GM19467 (cell line): ENCODE measurements around the gene NDUFS6.

ENCODE experiments used
- ATAC-seq: cut with Tn5 transposase; IDR thresholded peaks from one replicate; pipeline ENCODE4 v1.9.1; 2021; ENCODE audit warnings: mild to moderate bottlenecking, moderate library complexity; ENCODE audit not compliant: unreplicated experiment

Gene NDUFS6

DNA sequence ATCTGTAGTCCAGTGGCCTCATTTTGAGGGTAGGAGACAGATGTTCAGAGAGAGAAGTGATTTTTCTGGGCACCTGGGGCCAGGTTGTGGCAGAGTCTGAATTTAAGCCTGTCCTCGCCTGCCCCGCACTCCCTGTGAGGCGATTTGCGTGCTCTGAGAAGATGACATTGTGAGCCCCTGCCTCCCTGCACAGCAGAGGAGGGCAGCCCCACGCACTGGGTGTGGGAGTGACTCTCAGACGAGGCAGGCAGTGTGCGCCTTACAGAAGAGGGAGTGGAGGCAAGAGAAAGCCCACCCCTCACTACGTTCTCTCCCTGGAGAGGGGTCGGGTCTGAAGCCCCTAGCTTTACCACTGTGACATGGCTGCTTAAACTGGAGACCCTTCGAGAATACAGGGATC is 45.8 kb downstream of the NDUFS6 start:
- no peak for ATAC-seq

DNA sequence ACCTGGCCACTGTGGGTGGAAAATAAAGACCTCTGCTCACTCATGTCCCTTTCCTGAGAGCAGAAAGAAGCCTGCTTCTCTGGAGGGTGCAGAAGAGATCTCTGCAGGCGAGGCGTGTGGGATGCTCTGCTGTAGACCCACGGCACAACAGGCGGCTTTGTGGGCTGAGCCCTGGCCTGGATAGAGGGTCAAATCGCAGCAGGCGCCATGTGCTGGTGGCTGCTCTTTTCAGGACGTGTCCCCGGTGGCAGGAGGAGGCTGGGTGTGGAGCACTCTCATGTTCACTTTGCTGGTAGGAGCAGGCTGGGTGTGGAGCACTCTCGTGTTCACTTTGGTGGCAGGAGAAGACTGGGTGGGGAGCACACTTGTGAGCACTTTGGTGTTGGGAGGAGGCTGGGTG is 46.4 kb downstream of the NDUFS6 start:
- no peak for ATAC-seq

DNA sequence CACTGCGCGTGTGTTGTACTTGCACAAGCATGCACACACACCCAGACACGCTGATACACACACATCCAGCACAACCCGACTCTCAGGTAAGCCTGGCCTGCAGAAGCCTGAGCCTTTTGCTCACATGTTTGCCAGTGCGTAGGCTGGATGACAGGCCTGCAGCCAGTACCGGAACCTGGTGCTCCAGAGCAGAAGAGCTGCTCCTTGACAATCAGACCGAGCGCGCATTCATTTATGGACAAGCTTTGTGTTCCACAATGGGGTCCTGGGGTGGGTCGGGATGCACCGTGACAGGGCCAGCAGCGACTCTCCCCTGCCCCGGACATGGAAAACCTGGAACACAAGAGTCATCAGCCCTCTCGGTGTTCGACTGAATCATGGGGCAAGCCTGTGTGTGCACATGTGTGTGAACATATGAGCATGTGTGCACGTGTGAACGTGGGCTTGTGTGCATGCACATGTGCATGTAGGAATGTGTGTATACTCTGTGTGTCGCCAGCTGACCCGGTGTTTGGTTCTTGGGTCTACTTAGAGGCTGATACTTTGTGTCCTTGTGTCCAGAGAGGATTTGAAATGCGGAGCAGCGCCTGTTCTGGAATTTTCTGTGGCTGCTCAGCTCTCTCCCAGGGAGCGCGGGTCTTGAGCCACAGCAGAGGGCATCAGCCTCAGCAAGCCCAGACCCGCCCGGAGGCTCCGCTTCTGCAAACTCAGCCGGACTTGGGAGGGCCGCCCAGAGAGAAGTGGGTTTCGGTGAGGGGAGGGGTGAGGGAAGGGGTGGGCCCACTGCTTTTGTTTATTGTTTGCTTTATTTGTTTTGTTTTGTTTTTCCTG is 49.3 kb downstream of the NDUFS6 start:
- ATAC-seq: no peak

DNA sequence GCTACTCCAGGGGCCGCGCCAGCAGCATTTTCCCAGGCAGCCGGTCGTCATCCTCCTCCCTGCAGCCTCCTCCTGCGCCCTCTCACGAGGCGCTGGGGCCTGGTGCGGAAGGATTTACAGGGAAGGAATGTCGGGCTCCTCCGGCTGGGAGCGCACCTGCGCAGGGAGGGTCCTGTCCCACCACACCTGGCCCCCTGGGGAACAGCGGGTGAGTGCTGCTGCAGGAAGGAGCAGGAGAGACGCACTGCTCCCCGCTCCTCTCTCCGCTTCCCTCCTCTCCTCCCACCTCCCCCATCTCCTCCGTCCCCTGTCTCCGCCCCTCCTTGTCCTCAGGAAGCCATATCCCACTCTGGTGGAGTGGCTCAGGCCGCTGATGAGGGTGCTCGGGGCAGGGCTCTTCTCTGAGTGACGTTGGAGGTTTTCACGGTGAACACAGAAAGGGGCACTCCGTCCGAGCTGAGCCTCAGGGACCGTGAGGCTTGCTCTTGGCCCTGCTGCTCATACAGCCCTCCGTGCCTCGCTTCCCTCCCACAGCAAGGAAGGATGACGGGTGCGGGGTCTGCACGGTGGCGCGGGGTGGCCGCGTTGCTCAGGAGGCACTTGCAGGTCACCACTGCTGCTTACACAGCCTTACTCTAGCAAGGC is 50.2 kb downstream of the NDUFS6 start:
- no peak for ATAC-seq

DNA sequence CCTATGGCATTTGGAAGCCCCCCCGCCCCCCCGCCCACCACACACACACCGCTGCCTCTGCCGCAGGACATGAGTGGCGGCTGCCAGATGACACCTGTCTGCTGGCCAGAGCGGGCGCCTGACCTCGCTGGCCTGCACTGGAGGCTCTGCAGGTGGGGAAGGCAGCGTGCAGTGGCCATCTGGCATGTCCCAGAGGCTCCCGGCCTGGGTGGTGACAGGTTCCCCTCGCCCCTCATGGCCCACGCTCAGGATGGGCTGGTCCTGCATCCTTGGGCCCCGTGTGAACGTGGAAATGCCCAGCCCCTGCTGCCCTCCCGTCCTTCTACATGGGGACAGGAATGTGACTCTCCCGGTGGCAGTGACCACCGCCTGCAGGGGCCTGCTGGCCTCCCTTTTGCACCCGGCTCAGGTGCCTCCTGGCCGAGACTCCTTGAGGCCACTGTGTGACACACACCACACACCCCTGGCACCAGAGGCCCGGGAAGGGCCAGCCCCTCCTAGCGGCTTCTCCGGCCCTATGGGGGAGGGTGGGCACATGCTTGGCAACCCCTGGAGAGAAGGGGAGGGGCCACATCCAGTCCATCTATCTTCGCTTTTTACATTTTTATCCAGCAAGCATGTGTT is 51.2 kb downstream of the NDUFS6 start:
- ATAC-seq: no peak

DNA sequence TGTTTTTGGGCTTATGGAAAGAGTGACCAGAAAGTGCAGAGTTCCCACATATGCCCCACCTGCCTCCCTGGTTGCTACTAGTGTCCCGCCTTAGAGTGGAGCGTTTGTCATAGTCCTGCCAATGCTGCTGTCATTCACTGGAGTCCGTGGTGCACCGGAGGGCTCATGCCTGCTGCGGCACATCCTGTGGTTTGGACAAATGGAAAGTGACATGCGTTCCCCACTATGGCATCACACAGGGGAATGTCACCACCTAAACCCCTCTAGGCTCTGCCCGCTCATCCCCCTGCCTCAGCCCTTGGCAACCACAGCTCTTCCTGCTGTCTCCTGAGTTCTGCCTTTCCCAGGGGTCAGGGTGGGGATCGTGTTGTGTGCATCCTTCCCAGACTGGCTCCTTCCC is 52.3 kb downstream of the NDUFS6 start:
- no peak for ATAC-seq

DNA sequence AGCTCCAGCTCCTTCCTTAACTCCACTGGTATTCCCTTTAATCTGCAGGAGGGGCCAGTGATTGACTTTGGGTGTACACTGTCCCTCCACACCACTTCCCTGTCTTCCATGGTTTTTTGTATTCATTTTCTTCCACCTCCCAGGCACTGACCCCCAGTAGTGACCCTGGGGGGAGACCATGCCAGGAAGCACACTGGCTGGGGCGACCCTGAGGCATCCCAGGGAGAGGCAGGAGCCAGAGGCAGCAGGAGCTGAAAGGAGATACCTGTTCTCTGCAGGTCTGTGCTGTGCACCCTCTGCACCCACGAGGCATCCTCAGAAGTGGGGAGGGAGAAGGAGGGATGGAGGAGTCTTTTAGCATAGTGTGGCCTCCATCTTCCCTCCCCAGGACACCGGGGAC is 53.9 kb downstream of the NDUFS6 start:
- no peak for ATAC-seq

DNA sequence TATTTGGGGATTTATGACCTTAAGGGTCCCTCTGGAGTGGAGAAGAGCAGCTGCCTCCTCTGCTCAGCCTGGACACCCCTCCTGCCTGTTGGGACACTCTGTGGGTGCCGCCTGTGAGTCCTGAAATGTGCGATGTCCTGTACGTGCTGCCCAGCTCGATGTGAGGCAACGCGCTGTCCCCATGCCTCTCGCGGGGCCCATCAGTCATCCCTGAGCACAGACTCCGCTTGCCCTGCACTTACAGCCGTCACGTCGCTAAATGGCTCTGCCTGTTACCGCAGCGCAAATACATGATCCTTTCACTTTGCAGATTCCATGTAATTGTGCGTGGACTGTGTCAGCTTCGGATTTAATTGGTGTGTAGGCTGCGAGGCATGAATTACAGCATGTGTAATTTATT is 54.4 kb downstream of the NDUFS6 start:
- ATAC-seq: no peak

DNA sequence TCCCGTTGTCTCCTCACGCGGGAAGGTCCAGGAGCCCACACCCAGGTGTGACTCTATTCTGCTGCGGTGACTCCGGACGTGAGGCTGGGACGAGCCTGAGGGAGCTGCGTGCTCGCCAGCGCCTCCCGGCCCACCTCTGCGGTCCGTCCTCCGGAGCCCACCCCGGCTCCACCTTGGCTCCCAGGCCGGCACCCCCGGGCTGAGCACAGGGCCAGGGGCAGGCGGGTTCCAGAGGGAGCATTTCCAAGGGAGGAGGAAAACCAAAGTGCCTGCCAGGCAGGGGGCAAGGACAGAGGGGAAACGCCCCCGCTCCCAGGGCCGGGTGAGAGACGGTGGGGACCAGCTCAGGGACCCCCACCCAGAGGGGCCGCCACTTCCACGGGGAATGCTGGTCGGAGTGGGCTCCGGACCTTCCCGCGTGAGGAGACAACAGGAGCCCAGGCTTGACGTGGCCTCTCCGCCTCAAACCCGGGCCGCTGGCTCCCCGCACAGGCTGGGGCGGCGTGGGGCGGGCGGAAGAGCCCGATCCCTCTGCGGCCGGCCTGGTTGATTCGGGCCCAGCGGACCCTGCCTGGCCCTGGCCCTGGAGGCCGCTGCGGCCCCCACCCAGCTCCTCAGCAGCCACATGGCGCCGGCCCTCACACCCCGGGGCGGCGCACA is 55.5 kb downstream of the NDUFS6 start:
- no peak for ATAC-seq

DNA sequence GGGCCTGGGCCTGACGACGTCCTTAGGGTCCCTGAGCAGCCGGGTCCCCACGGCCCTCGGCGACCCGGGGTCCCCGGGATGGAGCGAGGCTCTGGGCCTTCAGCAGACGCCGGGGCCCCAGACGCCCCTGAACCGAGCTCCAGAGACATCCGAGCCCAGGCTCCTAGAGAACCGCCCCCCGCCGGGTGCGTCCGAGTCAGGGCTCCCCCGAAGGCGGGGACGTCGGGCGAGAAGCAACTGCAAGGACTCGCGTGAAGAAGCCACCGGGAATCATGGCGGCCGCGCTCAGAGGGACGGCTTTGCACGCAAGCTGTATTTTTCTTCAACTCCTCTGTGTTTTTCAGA is 56.0 kb downstream of the NDUFS6 start:
- ATAC-seq: no peak

DNA sequence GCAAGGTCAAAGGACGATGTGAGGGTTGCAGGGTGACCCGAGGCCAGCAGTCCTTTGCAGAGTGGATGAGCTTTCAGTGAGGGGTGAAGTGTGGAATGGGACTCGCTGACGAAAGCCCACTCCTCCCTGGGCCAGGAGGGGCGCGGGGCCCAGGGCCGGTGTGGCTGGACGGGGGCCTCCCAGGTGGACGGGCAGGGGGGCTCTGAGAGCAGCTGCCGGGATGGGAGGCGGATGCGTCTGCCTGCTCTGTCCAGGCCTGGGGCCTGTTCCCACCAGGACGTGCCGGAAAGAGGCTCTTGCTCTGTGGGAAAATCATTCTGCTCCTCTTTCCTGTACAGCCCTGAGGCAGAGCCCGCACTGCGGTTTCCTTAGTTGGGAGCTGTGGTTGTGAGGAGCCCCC is 57.2 kb downstream of the NDUFS6 start:
- ATAC-seq: no peak

DNA sequence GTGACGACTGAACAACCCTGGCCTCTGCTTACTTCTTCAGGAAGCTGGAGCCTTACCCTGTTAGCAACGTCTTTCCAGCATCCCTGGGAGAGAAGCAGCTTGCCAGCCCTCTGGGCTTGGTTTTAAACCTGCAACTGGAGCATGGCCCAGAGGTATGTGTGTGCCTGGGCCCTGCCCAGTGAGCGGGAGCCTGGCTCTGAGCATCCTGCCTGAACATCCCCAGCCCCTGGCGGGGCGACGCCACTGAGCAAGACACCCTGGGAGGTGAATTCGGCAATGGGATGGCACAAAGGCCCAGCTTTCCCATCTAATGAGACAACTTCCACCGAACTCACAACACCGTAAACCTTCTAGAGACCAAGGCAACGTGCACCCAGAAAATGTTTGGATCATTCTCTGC is 57.9 kb downstream of the NDUFS6 start:
- ATAC-seq: no peak

DNA sequence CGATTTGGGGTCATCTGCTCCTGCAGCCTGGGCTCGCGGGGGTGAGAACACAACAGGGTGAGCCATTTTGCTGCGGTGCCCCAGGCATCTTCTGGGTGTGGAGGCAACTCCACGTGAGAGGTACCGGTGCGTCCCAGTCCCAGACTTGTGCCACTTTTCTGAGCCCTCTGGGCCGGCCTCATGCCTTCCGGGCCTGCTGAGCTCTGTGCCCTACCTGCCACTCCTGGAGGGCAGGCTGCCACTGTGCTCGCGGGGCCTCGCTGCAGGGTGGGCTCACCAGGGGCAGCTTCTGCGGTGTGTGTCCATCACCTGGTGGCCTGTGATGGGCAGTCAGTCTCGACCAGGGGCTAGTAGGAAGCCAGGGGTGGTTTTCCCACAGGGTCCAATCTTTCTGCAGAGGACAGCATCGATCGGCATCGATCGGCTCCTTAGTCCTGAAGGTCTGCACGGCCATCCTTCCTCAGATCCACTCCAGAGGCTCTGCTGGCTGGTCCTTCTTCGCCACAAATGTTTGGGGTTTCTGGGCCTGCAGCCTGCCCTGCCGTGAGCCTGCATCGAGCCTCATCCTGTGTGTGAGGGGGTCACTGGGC is 58.9 kb downstream of the NDUFS6 start:
- ATAC-seq: no peak

DNA sequence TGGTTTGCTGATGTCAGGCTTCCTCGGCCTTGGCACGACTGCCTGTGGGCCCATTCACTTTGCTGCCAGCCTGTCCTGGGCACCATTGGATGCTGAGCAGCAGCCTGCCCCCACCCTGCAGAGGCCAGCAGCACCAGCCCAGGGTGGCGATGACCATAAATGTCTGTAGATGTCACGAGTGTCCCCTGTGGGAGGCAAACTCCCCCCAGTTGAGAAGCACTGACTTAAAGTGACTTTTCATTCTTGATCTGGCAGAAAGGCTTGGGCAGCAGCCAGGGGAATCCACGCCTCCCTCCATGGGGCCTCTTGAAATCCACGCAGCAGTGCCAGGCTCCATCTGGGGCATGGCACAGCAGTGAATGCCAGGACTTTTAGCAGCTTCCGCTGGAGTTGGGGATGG is 59.7 kb downstream of the NDUFS6 start:
- no peak for ATAC-seq

DNA sequence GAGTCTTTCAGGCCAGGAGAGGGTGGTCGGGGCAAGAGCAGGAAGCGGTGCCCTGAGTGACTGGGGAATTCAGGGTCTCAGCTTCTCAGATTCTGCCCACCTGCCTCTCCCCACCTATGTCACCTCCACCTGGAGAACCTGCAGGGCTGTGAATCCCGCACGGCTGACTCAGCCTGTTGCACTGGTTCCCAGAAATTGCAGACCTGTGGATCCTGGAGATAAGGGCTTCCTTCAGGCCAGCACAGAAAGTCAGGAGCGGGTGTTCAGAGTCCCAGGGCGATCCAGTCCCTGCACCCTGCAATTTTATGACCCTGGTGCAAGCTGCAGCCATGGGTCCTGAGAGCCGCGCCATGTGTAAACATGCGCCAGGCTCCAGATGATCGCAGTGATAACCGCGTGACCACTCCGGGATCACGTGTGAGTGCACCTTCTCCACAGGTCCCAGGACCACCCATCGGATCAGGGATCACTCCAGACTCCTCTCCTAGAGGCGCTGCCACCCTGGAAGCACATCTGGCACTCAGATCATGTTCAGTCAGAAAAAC is 63.8 kb downstream of the NDUFS6 start:
- no peak for ATAC-seq

DNA sequence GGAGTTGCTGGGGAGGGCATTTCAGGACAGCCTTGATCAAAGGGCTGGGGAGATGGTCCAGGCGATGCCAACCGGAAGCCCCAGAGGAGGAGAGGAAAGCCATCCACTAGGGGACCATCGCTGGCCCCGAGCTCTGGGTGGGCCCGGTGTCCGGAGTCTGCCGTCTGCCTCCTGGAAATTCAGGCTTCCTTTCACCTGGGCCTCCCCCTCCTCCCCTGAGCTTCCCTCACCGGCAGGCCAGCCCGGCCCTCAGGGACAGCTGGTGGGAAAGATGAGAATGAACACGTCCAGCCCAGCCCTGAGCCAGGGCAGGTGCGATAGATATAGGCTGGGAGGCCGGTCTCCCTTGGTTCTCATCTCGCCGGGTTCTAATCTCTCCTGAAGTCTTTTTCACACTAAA is 64.3 kb downstream of the NDUFS6 start:
- no peak for ATAC-seq
